ENCODE results near the gene CHTF8.

DNA sequence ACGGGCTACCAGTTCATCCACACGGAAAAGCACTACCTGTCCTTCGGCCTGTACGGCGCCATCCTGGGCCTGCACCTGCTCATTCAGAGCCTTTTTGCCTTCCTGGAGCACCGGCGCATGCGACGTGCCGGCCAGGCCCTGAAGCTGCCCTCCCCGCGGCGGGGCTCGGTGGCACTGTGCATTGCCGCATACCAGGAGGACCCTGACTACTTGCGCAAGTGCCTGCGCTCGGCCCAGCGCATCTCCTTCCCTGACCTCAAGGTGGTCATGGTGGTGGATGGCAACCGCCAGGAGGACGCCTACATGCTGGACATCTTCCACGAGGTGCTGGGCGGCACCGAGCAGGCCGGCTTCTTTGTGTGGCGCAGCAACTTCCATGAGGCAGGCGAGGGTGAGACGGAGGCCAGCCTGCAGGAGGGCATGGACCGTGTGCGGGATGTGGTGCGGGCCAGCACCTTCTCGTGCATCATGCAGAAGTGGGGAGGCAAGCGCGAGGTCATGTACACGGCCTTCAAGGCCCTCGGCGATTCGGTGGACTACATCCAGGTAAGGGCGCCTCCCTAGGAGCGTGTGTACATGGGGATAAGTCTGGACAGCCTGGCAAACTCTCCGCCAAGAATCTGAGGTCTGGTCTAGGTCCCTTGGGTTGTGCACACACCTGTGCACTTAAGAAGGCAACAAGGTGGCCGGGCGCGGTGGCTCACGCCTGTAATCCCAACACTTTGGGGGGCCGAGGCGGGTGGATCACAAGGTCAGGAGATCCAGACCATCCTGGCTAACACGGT lies 22.7 kb downstream of the CHTF8 start:
- TF ChIP-seq, protein P1, sequence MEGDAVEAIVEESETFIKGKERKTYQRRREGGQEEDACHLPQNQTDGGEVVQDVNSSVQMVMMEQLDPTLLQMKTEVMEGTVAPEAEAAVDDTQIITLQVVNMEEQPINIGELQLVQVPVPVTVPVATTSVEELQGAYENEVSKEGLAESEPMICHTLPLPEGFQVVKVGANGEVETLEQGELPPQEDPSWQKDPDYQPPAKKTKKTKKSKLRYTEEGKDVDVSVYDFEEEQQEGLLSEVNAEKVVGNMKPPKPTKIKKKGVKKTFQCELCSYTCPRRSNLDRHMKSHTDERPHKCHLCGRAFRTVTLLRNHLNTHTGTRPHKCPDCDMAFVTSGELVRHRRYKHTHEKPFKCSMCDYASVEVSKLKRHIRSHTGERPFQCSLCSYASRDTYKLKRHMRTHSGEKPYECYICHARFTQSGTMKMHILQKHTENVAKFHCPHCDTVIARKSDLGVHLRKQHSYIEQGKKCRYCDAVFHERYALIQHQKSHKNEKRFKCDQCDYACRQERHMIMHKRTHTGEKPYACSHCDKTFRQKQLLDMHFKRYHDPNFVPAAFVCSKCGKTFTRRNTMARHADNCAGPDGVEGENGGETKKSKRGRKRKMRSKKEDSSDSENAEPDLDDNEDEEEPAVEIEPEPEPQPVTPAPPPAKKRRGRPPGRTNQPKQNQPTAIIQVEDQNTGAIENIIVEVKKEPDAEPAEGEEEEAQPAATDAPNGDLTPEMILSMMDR (IDR thresholded peaks at IDR 0.05) = no peak
- TF ChIP-seq POLR2A (IDR thresholded peaks at IDR 0.05) (no peak), EP300 (IDR thresholded peaks at IDR 0.05) (no peak), POLR2AphosphoS5 (IDR thresholded peaks at IDR 0.05) (no peak)

Measured in upper lobe of left lung (tissue), 4 donors.